ENCODE results near the gene MIER2.
A peak's percentile ranks its signal among the peaks of the same experiment; 100 is the strongest.

Gene MIER2

GRCh38 chr19:378706-379105, 34.1 kb upstream of the MIER2 start:
- no peak for DNase-seq (ENCODE audit: low read depth)

GRCh38 chr19:377801-378581, 33.4 kb upstream of the MIER2 start:
- DNase-seq (ENCODE audit: low read depth) = no peak

DNA sequence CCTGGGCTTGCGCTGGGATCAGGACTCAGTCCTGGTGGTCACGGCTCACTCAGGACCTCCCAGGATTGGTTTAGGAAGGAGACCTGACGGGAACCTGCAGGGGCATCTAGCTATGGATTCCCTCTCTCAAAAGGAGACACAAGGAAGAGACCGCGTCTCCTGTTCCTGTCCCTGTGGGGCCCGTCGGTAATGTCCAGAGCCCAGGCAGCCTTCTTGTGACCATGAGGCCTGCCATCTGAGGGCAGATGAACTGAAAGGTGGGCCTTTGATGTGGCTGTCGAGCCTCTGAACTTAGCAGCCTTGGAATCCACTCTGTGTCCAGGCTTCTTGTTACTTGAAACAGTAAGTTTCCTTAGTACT, 31.5 kb upstream of the MIER2 start:
- DNase-seq (ENCODE audit: low read depth) = no peak

DNA sequence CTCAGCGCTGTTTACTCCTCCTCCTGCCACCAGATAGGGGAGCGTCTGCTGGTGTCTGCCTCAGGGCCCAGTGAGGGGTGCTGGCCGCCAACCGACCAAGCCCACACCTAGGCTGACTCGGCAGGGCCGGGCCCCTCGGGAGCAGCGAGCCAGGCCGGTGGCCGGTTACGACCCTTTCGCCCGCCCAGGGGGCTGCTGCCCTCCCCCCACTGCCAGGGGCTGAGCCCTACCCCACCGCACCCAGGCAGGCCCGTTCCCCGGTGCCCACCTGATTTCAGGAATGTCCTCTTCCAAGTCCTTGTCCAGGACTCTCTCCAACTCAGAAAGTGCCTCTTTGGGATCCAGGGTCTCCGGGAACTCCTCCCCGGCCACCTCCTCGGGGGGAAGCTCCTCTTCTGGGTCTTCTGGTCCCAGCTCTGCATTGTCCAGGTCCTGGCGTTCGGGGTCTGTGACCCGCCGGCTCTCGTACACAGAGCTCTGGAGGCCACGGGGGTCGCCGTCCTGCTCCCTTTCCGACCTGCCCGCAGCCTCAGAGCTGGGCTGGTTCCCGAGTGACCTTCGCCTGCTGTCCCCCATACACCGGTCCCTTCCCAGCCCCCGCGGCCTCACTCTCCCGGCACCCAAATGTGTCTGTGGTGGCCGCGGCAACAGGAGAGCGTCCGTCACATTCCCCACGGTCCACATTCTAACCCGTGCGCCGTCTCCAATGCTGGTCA, 31.0 kb upstream of the MIER2 start:
- no peak for DNase-seq (ENCODE audit: low read depth)

- DNase-seq (ENCODE audit: low read depth) = no peak
Measured at GRCh38 chr19:374886-375235, 30.3 kb upstream of the MIER2 start.

GRCh38 chr19:374183-374885, 29.7 kb upstream of the MIER2 start:
- DNase-seq (ENCODE audit: low read depth) = no peak

GRCh38 chr19:373391-374182, 29.0 kb upstream of the MIER2 start:
- DNase-seq (ENCODE audit: low read depth) = no peak

DNA sequence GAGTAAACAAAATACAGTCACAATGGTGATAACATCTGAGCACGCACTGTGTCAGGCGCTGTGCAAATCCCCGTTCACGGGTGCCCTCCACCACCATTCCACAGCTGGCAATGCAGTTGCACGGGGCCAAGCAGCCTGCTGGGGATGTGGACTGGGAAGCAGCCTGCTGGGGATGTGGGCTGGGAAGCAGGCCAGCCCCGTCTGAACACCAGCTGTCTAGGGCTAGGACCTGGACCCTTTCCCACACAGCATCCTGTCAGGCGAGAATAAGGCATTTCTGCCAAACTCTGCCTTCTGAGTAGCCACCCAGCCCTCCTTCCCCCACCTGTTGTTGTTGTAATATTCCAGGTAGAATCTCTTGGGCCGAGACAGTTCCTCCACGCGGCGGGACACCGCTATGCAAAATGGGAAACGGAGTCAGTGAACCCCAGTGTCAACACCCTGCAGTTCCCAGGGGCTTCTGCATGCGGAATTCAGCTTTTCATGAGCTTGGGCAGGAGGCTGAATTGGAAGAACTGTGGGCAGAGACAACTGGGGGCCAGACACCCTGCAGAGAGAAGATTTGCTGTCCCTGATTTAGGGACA, 27.8 kb upstream of the MIER2 start:
- DNase-seq (ENCODE audit: low read depth) = peak; percentile 8

DNA sequence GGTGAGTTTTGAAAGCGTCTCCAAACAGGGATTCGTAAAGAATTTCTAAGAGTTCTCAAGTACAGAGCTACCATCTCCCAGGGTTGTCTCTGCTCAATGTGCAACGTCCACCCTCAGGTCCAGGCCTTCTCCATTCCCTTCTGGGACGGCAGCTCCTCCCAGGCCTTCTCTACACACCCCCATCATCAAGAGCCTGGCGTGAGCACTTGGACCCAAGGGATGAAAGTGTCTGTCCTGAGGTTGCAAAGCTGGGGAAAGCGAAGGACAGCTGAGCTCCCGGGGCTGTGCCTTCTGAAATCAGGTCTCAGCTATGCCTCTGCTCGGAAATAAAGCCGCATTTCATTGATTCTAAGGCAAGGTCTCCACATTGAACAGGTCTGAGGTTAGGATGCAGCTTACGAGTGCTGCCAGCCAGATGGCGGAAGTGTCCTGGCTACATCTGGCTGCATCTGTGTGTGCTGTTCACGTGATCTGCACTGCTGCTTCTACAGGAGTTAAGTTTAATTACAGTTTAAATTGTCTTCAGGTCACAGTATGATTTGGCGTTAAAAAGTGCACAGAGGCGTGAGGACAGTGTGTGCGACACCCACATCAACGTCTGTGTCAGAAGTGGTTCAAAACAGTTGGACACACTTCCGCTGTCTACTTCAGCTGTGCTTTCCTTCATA, 27.0 kb upstream of the MIER2 start:
- no peak for DNase-seq (ENCODE audit: low read depth)

GRCh38 chr19:370641-371330, 26.2 kb upstream of the MIER2 start:
- no peak for DNase-seq (ENCODE audit: low read depth)

- DNase-seq (ENCODE audit: low read depth) = no peak
Measured at GRCh38 chr19:369876-370275, 25.3 kb upstream of the MIER2 start.

DNA sequence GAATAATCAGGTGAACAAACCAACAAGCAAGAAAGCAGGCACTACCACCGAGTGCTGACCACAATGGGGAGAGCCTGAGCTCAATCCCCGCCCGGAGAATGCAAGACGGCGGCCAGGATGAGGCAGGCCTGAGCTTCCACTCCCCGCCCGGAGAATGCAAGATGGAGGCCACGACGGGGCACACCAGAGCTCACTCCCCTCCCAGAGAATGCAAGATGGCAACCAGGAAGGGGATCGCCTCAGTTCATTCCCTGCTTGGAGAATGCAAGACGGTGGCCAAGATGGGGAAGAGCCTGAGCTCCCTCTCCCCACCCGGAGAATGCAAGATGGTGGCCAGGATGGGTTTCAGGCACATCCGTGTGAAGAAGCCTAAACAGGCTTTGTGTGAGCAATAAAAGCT, 24.7 kb upstream of the MIER2 start:
- DNase-seq (ENCODE audit: low read depth) = no peak

DNA sequence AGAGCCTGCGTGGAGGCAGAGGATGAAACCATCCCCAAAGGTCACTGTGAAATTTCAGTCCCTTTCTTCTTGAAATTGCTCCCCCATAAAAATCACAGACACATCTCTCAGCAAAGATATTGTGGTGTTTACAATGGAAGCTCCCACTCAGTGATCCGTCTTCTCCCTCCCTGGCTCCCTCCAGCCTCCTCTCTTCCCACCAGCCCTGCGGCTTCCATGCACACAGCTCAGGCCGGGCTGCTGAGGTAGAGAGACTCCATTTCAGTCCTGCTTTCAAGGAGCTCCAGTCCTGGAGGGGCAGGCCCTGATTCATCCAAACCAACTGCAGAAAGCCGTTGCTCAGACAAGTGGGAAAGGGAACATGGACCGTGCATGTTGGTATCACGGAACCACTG, 24.0 kb upstream of the MIER2 start:
- no peak for DNase-seq (ENCODE audit: low read depth)

DNA sequence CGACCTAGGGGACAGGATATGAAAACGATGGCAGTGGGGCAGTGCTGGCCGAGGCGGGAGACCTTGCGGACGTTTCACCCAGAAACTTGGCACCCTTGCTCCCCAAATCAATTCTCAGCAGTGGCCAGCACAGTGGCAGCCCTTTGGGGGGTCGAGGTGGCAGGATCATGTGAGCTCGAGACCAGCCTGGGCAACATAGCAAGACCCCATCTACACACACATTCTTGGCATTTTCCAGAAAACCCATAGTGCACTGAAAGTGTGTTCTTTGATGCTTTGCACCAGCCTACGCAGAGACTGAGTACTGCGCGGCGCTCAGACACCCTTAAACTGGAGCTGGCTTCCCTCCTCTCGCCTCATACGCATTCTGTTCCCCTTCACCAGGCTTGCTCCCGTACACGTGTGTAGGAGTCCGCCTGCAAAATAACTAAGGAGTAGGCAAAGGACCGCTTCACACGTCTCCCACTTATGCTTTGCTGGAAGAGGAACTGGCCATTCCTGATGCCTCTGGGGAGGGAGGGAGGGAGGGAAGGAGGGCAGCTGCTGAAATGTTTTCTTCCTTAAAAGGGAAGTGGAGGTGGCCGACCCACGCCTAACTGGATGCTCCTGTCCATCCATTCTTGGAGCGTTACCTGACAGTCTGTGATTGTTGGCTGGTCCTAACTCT, 23.5 kb upstream of the MIER2 start:
- no peak for DNase-seq (ENCODE audit: low read depth)

- no peak for DNase-seq (ENCODE audit: low read depth)
Measured at GRCh38 chr19:367561-367960, 23.0 kb upstream of the MIER2 start.

DNA sequence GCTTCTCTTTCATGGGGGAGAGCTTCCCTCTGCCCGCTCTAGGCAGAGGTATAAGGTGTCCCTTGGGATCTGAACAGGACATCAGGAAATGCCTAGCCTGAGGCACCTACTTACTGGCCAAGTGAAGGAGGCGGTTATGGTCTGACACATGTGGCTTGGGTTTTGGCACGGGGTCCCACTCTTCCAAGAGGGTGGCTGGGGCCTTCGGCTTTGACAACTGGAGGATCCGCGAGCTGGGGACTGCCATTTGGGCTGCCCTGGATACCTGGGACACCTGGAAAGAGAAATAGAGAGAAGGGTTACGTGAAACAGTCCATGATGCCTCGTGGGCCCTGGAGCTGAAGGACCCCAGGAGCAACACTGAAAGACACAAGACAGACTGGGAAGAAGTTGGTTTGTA, 22.4 kb upstream of the MIER2 start:
- DNase-seq (ENCODE audit: low read depth) = no peak

DNA sequence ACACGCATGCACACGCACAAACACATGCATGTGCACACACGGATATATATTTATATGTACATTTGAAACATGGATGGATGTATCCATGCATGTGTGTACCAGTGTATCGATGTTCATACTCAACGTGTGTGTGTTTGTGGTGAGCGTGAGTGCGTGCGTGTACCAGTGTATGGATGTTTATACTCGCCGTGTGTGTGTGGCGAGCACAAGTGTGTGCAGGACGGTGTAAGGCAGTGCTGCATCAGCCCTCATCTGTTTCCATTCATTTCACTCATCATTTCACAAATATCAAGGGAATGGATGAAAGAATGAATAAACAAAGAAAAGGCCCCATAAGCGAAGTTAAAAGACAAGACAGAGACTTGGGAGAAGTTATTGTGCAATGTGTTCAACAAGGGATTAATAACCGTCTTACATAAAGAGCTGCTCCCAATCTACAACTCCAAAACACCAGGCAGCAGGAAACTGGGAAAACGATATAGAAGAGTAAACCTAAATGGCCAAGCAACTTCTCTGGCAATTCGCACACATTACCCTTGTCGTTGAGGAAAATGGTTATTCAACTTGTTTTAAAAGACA, 21.7 kb upstream of the MIER2 start:
- DNase-seq (ENCODE audit: low read depth) = no peak

- DNase-seq (ENCODE audit: low read depth) = no peak
Measured at GRCh38 chr19:364496-365287, 20.1 kb upstream of the MIER2 start.

- DNase-seq (ENCODE audit: low read depth) = no peak
Measured at GRCh38 chr19:362683-363082, 18.1 kb upstream of the MIER2 start.
